Duodenal mucosa (tissue), 2 donors: ENCODE results near the gene TBPL2.

ENCODE experiments used
- H3K27ac ChIP-seq: one replicate; pipeline ENCODE4 v1.7.0; 2013; ENCODE audit warnings: low read depth, low read length
- H3K27me3 ChIP-seq, 2 donors: one replicate each; pipeline ENCODE4 v1.7.0; 2013; ENCODE audit warnings: low read length in 2 of 2, control low read depth in 1 of 2; ENCODE audit not compliant: insufficient read depth in 2 of 2, control insufficient read depth in 1 of 2
- H3K36me3 ChIP-seq, 2 donors: one replicate each; pipeline ENCODE4 v1.7.0; 2013; ENCODE audit warnings: low read length in 2 of 2, control low read depth in 1 of 2; ENCODE audit not compliant: insufficient read depth in 2 of 2, control insufficient read depth in 1 of 2
- H3K4me1 ChIP-seq, 2 donors: one replicate each; pipeline ENCODE4 v1.7.0; 2013; ENCODE audit warnings: low read length in 2 of 2, control low read depth in 1 of 2; ENCODE audit not compliant: insufficient read depth in 2 of 2, control insufficient read depth in 1 of 2
- H3K4me3 ChIP-seq, 2 donors: one replicate each; pipeline ENCODE4 v1.7.0; 2013; ENCODE audit warnings: low read length in 2 of 2, low read depth in 1 of 2
- H3K9ac ChIP-seq, 2 donors: one replicate each; pipeline ENCODE4 v1.7.0; 2013; ENCODE audit warnings: low read length in 2 of 2, low read depth in 1 of 2
- H3K9me3 ChIP-seq, 2 donors: one replicate each; pipeline ENCODE4 v1.7.0; 2013; ENCODE audit warnings: low read length in 2 of 2, control low read depth in 1 of 2; ENCODE audit not compliant: control insufficient read depth in 1 of 2

The TBPL2 gene

DNA sequence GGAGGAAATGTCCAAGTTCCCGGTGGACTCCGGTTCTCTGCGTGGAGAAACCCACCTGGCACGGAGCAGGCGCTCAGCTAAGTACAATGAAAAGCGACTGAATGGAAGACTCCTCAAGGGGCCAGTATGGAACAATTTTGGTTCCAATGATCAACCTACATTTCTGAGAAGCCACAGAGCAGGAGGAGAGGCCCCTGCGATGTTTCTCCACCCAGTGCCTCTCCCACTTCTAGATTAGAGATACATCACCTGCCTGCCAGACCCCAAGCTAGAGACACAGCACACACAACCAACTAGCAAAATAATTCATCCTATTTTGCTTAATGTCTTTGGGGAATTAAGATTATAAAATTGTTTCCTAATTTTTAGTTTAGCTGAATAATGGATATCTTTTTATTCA, 67.6 kb downstream of the TBPL2 start:
- Histone ChIP-seq H3K9ac (no peak overlapping the region), H3K36me3 (peaks cover 13 to 28% of the 10 kb centered on the region in 2 donors), H3K27me3 (no peaks in the 10 kb centered on the region), H3K4me3 (no peak overlapping the region), H3K4me1 (no peaks in the 10 kb centered on the region), H3K9me3 (no peaks in the 10 kb centered on the region), H3K27ac (no peak overlapping the region)

DNA sequence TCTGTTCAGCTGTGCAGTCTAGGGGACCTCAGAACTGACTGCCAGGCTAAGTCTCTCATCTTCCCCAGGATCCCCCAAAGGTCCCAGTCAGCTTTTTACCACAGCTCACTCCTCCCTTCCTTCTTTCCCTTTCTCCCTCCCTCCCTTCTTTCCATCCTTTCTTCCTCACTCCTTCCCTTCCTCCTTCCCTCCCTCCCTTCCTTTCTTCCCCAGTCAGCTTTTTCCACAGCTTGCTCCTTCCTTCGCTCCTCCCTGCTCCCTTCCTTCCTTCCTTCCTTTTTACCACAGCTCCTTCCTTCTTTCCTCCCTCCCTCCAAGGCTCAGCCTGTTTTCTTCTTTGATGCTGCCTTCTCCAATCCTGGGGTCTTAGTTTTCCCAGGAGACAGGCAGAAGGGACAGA, 68.0 kb downstream of the TBPL2 start:
- Histone ChIP-seq H3K9me3 (no peaks in the 10 kb centered on the region), H3K27ac (no peak overlapping the region), H3K9ac (no peak overlapping the region), H3K4me1 (no peaks in the 10 kb centered on the region), H3K4me3 (no peak overlapping the region), H3K27me3 (no peaks in the 10 kb centered on the region), H3K36me3 (peaks cover 13 to 25% of the 10 kb centered on the region in 2 donors)

DNA sequence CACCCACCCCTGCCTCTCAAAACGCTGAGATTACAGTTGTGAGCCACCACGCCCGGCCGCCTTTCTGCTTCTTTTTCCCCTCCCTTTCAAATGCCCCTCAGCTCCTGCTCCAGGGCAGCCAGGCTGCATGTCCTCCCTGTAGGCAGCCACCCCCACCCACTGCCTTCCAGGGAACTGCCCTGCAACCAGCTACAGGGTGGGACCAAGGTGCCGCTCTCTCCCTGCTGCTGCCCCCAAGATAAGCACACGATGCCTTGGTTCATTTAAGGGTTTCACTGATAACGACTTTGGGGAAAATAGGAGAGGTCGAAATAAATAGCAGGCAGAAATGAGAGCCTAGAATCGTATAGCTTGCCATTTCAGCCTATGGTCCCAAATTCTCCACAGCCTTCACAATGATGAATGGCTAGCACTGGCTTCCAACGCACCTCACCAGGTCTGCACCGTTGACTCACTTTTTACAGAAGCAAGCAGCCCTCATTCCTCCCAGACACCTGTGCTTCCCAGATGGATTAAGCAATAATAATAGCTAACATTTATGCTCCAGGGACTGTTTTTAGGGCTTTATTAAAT, 69.4 kb downstream of the TBPL2 start:
- H3K4me1 ChIP-seq = no peaks in the 10 kb centered on the region
- no peaks in the 10 kb centered on the region for H3K27me3 ChIP-seq
- H3K9ac ChIP-seq = no peak overlapping the region
- H3K4me3 ChIP-seq = no peak overlapping the region
- no peak overlapping the region for H3K27ac ChIP-seq
- H3K36me3 ChIP-seq = peaks cover 6 to 12% of the 10 kb centered on the region in 2 donors
- no peaks in the 10 kb centered on the region for H3K9me3 ChIP-seq

DNA sequence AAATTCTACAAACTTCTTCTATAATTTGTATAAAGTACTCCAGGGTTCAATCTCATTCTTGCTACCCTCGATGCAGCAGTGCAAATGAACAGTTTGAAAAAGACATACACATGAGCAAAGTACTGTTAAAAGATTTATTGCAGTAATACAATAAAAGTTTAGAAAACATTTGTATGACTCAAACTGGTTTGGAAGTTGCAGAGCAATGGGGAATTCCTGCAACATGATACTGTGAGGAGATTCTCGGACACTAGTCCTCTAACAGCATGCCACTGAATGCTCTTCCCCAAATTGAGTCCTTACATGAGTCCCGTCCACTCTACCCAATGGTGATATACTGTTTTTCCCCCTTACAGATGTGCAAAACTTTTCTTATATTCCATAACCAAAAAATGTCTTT, 74.1 kb downstream of the TBPL2 start:
- H3K36me3 ChIP-seq = peaks cover 11 to 12% of the 10 kb centered on the region in 2 donors
- no peaks in the 10 kb centered on the region for H3K27me3 ChIP-seq
- H3K4me3 ChIP-seq = no peak overlapping the region
- H3K4me1 ChIP-seq = no peaks in the 10 kb centered on the region
- no peak overlapping the region for H3K9ac ChIP-seq
- H3K27ac ChIP-seq = no peak overlapping the region
- no peaks in the 10 kb centered on the region for H3K9me3 ChIP-seq
